ENCODE data around the gene ZNF207.
A peak's percentile ranks its signal among the peaks of the same experiment; 100 is the strongest.
"Not testable (repeated sequence)": the region's sequence is repeated elsewhere in the genome, so short reads cannot be mapped to it uniquely, and the experiment has no call there.

The ZNF207 gene

DNA sequence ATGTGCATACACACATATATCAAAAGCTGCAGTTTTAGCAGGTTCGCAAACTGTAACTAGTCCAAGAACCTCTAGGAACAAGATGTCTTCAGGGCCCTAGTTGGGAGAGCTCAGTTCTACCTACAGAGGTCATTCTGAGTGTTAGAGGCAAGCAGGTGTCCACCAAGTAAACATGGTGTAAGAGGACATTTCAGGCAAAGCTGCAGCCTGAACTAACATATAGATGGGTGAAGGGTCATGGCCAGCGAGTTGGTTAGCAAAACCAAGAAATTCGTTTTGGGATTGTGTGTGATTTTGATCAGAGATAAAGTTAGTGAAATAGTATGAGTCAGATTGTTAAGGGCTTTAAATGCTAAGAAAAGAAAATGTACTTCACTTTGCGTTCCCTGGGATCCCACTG is 32.6 kb upstream of the ZNF207 start:
- TF ChIP-seq EZH2phosphoT487 (IDR thresholded peaks at IDR 0.05; ENCODE audit: low read length): no peak
- TF ChIP-seq, protein P1, sequence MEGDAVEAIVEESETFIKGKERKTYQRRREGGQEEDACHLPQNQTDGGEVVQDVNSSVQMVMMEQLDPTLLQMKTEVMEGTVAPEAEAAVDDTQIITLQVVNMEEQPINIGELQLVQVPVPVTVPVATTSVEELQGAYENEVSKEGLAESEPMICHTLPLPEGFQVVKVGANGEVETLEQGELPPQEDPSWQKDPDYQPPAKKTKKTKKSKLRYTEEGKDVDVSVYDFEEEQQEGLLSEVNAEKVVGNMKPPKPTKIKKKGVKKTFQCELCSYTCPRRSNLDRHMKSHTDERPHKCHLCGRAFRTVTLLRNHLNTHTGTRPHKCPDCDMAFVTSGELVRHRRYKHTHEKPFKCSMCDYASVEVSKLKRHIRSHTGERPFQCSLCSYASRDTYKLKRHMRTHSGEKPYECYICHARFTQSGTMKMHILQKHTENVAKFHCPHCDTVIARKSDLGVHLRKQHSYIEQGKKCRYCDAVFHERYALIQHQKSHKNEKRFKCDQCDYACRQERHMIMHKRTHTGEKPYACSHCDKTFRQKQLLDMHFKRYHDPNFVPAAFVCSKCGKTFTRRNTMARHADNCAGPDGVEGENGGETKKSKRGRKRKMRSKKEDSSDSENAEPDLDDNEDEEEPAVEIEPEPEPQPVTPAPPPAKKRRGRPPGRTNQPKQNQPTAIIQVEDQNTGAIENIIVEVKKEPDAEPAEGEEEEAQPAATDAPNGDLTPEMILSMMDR (IDR thresholded peaks at IDR 0.05; ENCODE audit: low read length): no peak
- no peak for TF ChIP-seq EZH2 (optimal IDR thresholded peaks at IDR 0.05; ENCODE audit: low read depth, low read length)
- no peak overlapping the region for H3K27ac ChIP-seq (ENCODE audit: low read length)
- H3K9me3 ChIP-seq (replicated peaks; ENCODE audit: insufficient read depth, low read length): no peaks in the 10 kb centered on the region
- H4K20me1 ChIP-seq (ENCODE audit: insufficient read depth, low read length): no peaks in the 10 kb centered on the region
- no peaks in the 10 kb centered on the region for H3K79me2 ChIP-seq (ENCODE audit: low read length)
- H3K4me1 ChIP-seq (ENCODE audit: low read length): 0 out of 2 replicates have a peak, but pooled peaks cover 4% of the 10 kb centered on the region
- no peak overlapping the region for H2AFZ ChIP-seq (ENCODE audit: low read length)
- H3K27me3 ChIP-seq (replicated peaks; ENCODE audit: insufficient read depth, low read length): no peaks in the 10 kb centered on the region
- H3K36me3 ChIP-seq (replicated peaks; ENCODE audit: insufficient read depth, low read length): no peaks in the 10 kb centered on the region
- H3K9ac ChIP-seq (ENCODE audit: low read length): no peak overlapping the region
- DNase-seq: no peak
- H3K4me3 ChIP-seq (ENCODE audit: low read length): no peak overlapping the region
- H3K9me2 ChIP-seq (replicated peaks; ENCODE audit: insufficient read depth, low read length): no peaks in the 10 kb centered on the region
- H3K4me2 ChIP-seq (ENCODE audit: low read depth, low read length): no peak overlapping the region
- H3F3A ChIP-seq (ENCODE audit: insufficient read depth, low read length): no peaks in the 10 kb centered on the region

DNA sequence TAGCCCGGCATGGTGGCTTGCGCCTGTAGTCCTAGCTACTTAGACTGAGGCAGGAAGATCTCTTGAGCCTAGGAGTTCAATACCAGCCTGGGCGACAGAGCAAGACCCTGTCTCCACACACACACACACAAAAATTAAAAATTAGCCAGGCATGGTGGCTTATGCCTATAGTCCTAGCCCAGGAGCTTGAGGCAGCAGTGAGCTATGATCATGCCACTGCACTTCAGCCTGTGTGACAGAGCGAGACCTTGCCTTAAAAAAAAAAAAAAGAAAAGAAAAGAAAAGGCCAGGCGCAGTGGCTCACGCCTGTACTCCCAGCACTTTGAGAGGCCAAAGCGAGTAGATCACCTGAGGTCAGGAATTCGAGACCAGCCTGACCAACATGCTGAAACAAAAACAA is 31.9 kb upstream of the ZNF207 start:
- H3K36me3 ChIP-seq (replicated peaks; ENCODE audit: insufficient read depth, low read length): no peaks in the 10 kb centered on the region
- no peak overlapping the region for H3K4me2 ChIP-seq (ENCODE audit: low read depth, low read length)
- H3K79me2 ChIP-seq (ENCODE audit: low read length): no peaks in the 10 kb centered on the region
- no peak overlapping the region for H3K9ac ChIP-seq (ENCODE audit: low read length)
- DNase-seq: no peak
- no peaks in the 10 kb centered on the region for H3K27me3 ChIP-seq (replicated peaks; ENCODE audit: insufficient read depth, low read length)
- H3K27ac ChIP-seq (ENCODE audit: low read length): no peak overlapping the region
- no peaks in the 10 kb centered on the region for H3K9me3 ChIP-seq (replicated peaks; ENCODE audit: insufficient read depth, low read length)
- H4K20me1 ChIP-seq (ENCODE audit: insufficient read depth, low read length): no peaks in the 10 kb centered on the region
- no peak overlapping the region for H2AFZ ChIP-seq (ENCODE audit: low read length)
- no peaks in the 10 kb centered on the region for H3K9me2 ChIP-seq (replicated peaks; ENCODE audit: insufficient read depth, low read length)
- TF ChIP-seq EZH2phosphoT487 (IDR thresholded peaks at IDR 0.05; ENCODE audit: low read length): no peak
- TF ChIP-seq EZH2 (optimal IDR thresholded peaks at IDR 0.05; ENCODE audit: low read depth, low read length): no peak
- TF ChIP-seq, protein P1 (IDR thresholded peaks at IDR 0.05; ENCODE audit: low read length): no peak
- no peaks in the 10 kb centered on the region for H3F3A ChIP-seq (ENCODE audit: insufficient read depth, low read length)
- no peak overlapping the region for H3K4me3 ChIP-seq (ENCODE audit: low read length)
- H3K4me1 ChIP-seq (ENCODE audit: low read length): 0 out of 2 replicates have a peak, but pooled peaks cover 2% of the 10 kb centered on the region

DNA sequence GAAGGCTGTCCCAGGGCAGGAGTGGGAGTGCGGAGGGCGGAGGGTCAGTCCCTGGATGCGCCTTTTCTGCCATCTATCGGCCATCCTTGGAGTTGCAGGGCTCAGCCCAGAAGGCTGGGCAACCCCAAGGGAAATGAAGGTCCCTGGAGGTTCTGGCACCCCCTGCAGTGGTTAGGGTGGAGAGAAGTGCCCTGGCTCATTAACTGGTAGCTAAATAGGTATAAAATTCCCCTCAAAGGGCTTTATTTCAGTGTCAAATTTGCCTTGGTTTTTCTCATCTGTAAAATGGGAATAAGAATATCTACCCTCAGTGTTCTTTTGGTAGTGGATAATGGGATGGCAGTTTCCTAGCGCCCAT is 30.4 kb upstream of the ZNF207 start:
- Histone ChIP-seq H3K9me3 (replicated peaks; ENCODE audit: insufficient read depth, low read length) (no peaks in the 10 kb centered on the region), H3K4me1 (ENCODE audit: low read length) (peaks cover 11% of the 10 kb centered on the region; the same call in 1 of the 2 replicates), H3K79me2 (ENCODE audit: low read length) (no peaks in the 10 kb centered on the region), H3K9ac (ENCODE audit: low read length) (no peak overlapping the region; the same call in 1 of the 2 replicates), H3K4me3 (ENCODE audit: low read length) (peak overlapping the region; percentile 44), H4K20me1 (ENCODE audit: insufficient read depth, low read length) (no peaks in the 10 kb centered on the region), H3K36me3 (replicated peaks; ENCODE audit: insufficient read depth, low read length) (no peaks in the 10 kb centered on the region), H3K27me3 (replicated peaks; ENCODE audit: insufficient read depth, low read length) (no peaks in the 10 kb centered on the region), H3K27ac (ENCODE audit: low read length) (no peak overlapping the region), H2AFZ (ENCODE audit: low read length) (peak overlapping the region; percentile 37; the same call in 1 of the 2 replicates), H3K4me2 (ENCODE audit: low read depth, low read length) (peak overlapping the region; percentile 53; the same call in 1 of the 2 replicates), H3F3A (ENCODE audit: insufficient read depth, low read length) (no peaks in the 10 kb centered on the region), H3K9me2 (replicated peaks; ENCODE audit: insufficient read depth, low read length) (no peaks in the 10 kb centered on the region)
- TF ChIP-seq, protein P1 (IDR thresholded peaks at IDR 0.05; ENCODE audit: low read length): peak; percentile 96
- TF ChIP-seq EZH2phosphoT487 (IDR thresholded peaks at IDR 0.05; ENCODE audit: low read length) (no peak), EZH2 (optimal IDR thresholded peaks at IDR 0.05; ENCODE audit: low read depth, low read length) (no peak)
- DNase-seq: peak; percentile 66

GRCh38 chr17:32320080-32320479 is 29.9 kb upstream of the ZNF207 start:
- H3K27me3 ChIP-seq (replicated peaks; ENCODE audit: insufficient read depth, low read length); H3K79me2 ChIP-seq (ENCODE audit: low read length); H3K4me3 ChIP-seq (ENCODE audit: low read length); H3K36me3 ChIP-seq (replicated peaks; ENCODE audit: insufficient read depth, low read length); DNase-seq; H2AFZ ChIP-seq (ENCODE audit: low read length); H3K9me2 ChIP-seq (replicated peaks; ENCODE audit: insufficient read depth, low read length); H3F3A ChIP-seq (ENCODE audit: insufficient read depth, low read length); H3K27ac ChIP-seq (ENCODE audit: low read length); H3K9me3 ChIP-seq (replicated peaks; ENCODE audit: insufficient read depth, low read length); H3K9ac ChIP-seq (ENCODE audit: low read length); H4K20me1 ChIP-seq (ENCODE audit: insufficient read depth, low read length); H3K4me2 ChIP-seq (ENCODE audit: low read depth, low read length): not testable (repeated sequence)
- peaks cover 12% of the 10 kb centered on the region; the same call in 1 of the 2 replicates for H3K4me1 ChIP-seq (ENCODE audit: low read length)

All from MM.1S (cell line).